ENCODE results near the gene HIVEP3.
"Not testable (repeated sequence)": the region's sequence is repeated elsewhere in the genome, so short reads cannot be mapped to it uniquely, and the experiment has no call there.

HIVEP3 gene

GRCh38 chr1:41941381-41941780, 22.7 kb upstream of the HIVEP3 start:
- Mint-ChIP-seq H3K36me3 (ENCODE audit: low read depth) (peaks cover 2% of the 10 kb centered on the region), H3K27ac (no peak overlapping the region), H3K4me1 (ENCODE audit: low read depth) (no peaks in the 10 kb centered on the region), H3K9me3 (peaks cover 10% of the 10 kb centered on the region), H3K27me3 (ENCODE audit: low read depth) (peaks cover 2% of the 10 kb centered on the region), H3K4me3 (no peak overlapping the region)
- DNase-seq (ENCODE audit: low spot score): no peak

GRCh38 chr1:41939194-41939593, 20.5 kb upstream of the HIVEP3 start:
- H3K27me3 Mint-ChIP-seq (ENCODE audit: low read depth): peaks cover 2% of the 10 kb centered on the region
- H3K36me3 Mint-ChIP-seq (ENCODE audit: low read depth): peaks cover 2% of the 10 kb centered on the region
- peaks cover 10% of the 10 kb centered on the region for H3K9me3 Mint-ChIP-seq

GRCh38 chr1:41936107-41936506, 17.4 kb upstream of the HIVEP3 start:
- no peak overlapping the region for H3K27ac Mint-ChIP-seq
- peaks cover 7% of the 10 kb centered on the region for H3K4me1 Mint-ChIP-seq (ENCODE audit: low read depth)
- peaks cover 11% of the 10 kb centered on the region for H3K27me3 Mint-ChIP-seq (ENCODE audit: low read depth)
- H3K4me3 Mint-ChIP-seq: no peak overlapping the region
- peak; percentile 17 for DNase-seq (ENCODE audit: low spot score)
- no peaks in the 10 kb centered on the region for H3K36me3 Mint-ChIP-seq (ENCODE audit: low read depth)
- H3K9me3 Mint-ChIP-seq: peaks cover 16% of the 10 kb centered on the region

More at GRCh38 chr1:41939194-41939593, 20.5 kb upstream of the HIVEP3 start:
- DNase-seq (ENCODE audit: low spot score): no peak
- peaks cover 6% of the 10 kb centered on the region for H3K4me1 Mint-ChIP-seq (ENCODE audit: low read depth)
- no peak overlapping the region for H3K27ac Mint-ChIP-seq
- H3K4me3 Mint-ChIP-seq: no peak overlapping the region

- DNase-seq (ENCODE audit: low spot score): no peak
- Mint-ChIP-seq H3K27me3 (ENCODE audit: low read depth) (peaks cover 16% of the 10 kb centered on the region), H3K4me3 (no peak overlapping the region), H3K27ac (no peak overlapping the region), H3K9me3 (peaks cover 16% of the 10 kb centered on the region), H3K4me1 (ENCODE audit: low read depth) (peaks cover 7% of the 10 kb centered on the region), H3K36me3 (ENCODE audit: low read depth) (no peaks in the 10 kb centered on the region)
These were observed 16.5 kb upstream of the HIVEP3 start for GRCh38 chr1:41935226-41935625.

GRCh38 chr1:41933106-41933505, 14.4 kb upstream of the HIVEP3 start:
- Mint-ChIP-seq H3K27ac (no peak overlapping the region), H3K36me3 (ENCODE audit: low read depth) (no peaks in the 10 kb centered on the region), H3K4me3 (no peak overlapping the region), H3K4me1 (ENCODE audit: low read depth) (peaks cover 7% of the 10 kb centered on the region), H3K9me3 (peaks cover 16% of the 10 kb centered on the region), H3K27me3 (ENCODE audit: low read depth) (peaks cover 27% of the 10 kb centered on the region)
- DNase-seq (ENCODE audit: low spot score): no peak

GRCh38 chr1:41931578-41931977, 12.9 kb upstream of the HIVEP3 start:
- H3K4me1 Mint-ChIP-seq (ENCODE audit: low read depth): peaks cover 7% of the 10 kb centered on the region
- no peak overlapping the region for H3K4me3 Mint-ChIP-seq
- peaks cover 30% of the 10 kb centered on the region for H3K27me3 Mint-ChIP-seq (ENCODE audit: low read depth)
- no peaks in the 10 kb centered on the region for H3K36me3 Mint-ChIP-seq (ENCODE audit: low read depth)
- H3K27ac Mint-ChIP-seq: no peak overlapping the region
- no peak for DNase-seq (ENCODE audit: low spot score)
- peaks cover 16% of the 10 kb centered on the region for H3K9me3 Mint-ChIP-seq

- Mint-ChIP-seq H3K27me3 (ENCODE audit: low read depth) (peaks cover 35% of the 10 kb centered on the region), H3K4me3 (no peak overlapping the region), H3K27ac (no peak overlapping the region), H3K4me1 (ENCODE audit: low read depth) (no peaks in the 10 kb centered on the region), H3K36me3 (ENCODE audit: low read depth) (no peaks in the 10 kb centered on the region), H3K9me3 (no peaks in the 10 kb centered on the region)
- no peak for DNase-seq (ENCODE audit: low spot score)
These were observed 8.4 kb upstream of the HIVEP3 start for GRCh38 chr1:41927118-41927517.

GRCh38 chr1:41925712-41926111, 7.0 kb upstream of the HIVEP3 start:
- no peak for DNase-seq (ENCODE audit: low spot score)
- Mint-ChIP-seq H3K9me3 (no peaks in the 10 kb centered on the region), H3K36me3 (ENCODE audit: low read depth) (peaks cover 2% of the 10 kb centered on the region), H3K4me3 (no peak overlapping the region), H3K4me1 (ENCODE audit: low read depth) (peaks cover 3% of the 10 kb centered on the region), H3K27me3 (ENCODE audit: low read depth) (peaks cover 33% of the 10 kb centered on the region), H3K27ac (no peak overlapping the region)

- peaks cover 11% of the 10 kb centered on the region for H3K4me1 Mint-ChIP-seq (ENCODE audit: low read depth)
- peaks cover 28% of the 10 kb centered on the region for H3K27me3 Mint-ChIP-seq (ENCODE audit: low read depth)
- no peak overlapping the region for H3K27ac Mint-ChIP-seq
These were observed 6.2 kb upstream of the HIVEP3 start for GRCh38 chr1:41924911-41925310.

GRCh38 chr1:41921271-41921670, 2.5 kb upstream of the HIVEP3 start:
- not testable (repeated sequence) for H3K27ac Mint-ChIP-seq; H3K9me3 Mint-ChIP-seq; H3K36me3 Mint-ChIP-seq (ENCODE audit: low read depth); H3K4me3 Mint-ChIP-seq; DNase-seq (ENCODE audit: low spot score)
- H3K4me1 Mint-ChIP-seq (ENCODE audit: low read depth): peaks cover 43% of the 10 kb centered on the region
- H3K27me3 Mint-ChIP-seq (ENCODE audit: low read depth): peaks cover 16% of the 10 kb centered on the region

More at GRCh38 chr1:41924911-41925310, 6.2 kb upstream of the HIVEP3 start:
- DNase-seq (ENCODE audit: low spot score): no peak
- no peak overlapping the region for H3K4me3 Mint-ChIP-seq
- H3K9me3 Mint-ChIP-seq: no peaks in the 10 kb centered on the region
- H3K36me3 Mint-ChIP-seq (ENCODE audit: low read depth): peaks cover 2% of the 10 kb centered on the region

- no peak for DNase-seq (ENCODE audit: low spot score)
- Mint-ChIP-seq H3K9me3 (no peaks in the 10 kb centered on the region), H3K36me3 (ENCODE audit: low read depth) (peaks cover 2% of the 10 kb centered on the region), H3K27me3 (ENCODE audit: low read depth) (peaks cover 14% of the 10 kb centered on the region), H3K4me1 (ENCODE audit: low read depth) (peaks cover 49% of the 10 kb centered on the region), H3K4me3 (peak overlapping the region; percentile 96), H3K27ac (no peak overlapping the region)
These were observed 1.9 kb upstream of the HIVEP3 start for GRCh38 chr1:41920658-41921057.

GRCh38 chr1:41919764-41920397, 1.2 kb upstream of the HIVEP3 start:
- H3K27me3 Mint-ChIP-seq (ENCODE audit: low read depth): peaks cover 14% of the 10 kb centered on the region
- peak; percentile 88 for DNase-seq (ENCODE audit: low spot score)

GRCh38 chr1:41919131-41919530, 409 bp upstream of the HIVEP3 start:
- peaks cover 61% of the 10 kb centered on the region for H3K4me1 Mint-ChIP-seq (ENCODE audit: low read depth)
- H3K36me3 Mint-ChIP-seq (ENCODE audit: low read depth): peaks cover 8% of the 10 kb centered on the region
- no peak for DNase-seq (ENCODE audit: low spot score)
- H3K4me3 Mint-ChIP-seq: peak overlapping the region; percentile 96
- peak overlapping the region; percentile 98 for H3K27ac Mint-ChIP-seq
- H3K27me3 Mint-ChIP-seq (ENCODE audit: low read depth): peaks cover 14% of the 10 kb centered on the region
- H3K9me3 Mint-ChIP-seq: peaks cover 4% of the 10 kb centered on the region

More at GRCh38 chr1:41919764-41920397, 1.2 kb upstream of the HIVEP3 start:
- peaks cover 55% of the 10 kb centered on the region for H3K4me1 Mint-ChIP-seq (ENCODE audit: low read depth)
- no peaks in the 10 kb centered on the region for H3K9me3 Mint-ChIP-seq
- H3K36me3 Mint-ChIP-seq (ENCODE audit: low read depth): peaks cover 7% of the 10 kb centered on the region
- H3K27ac Mint-ChIP-seq: peak overlapping the region; percentile 98
- H3K4me3 Mint-ChIP-seq: peak overlapping the region; percentile 96

GRCh38 chr1:41917835-41918449, 780 bp downstream of the HIVEP3 start:
- peak; percentile 39 for DNase-seq (ENCODE audit: low spot score)
- peaks cover 13% of the 10 kb centered on the region for H3K36me3 Mint-ChIP-seq (ENCODE audit: low read depth)
- H3K4me3 Mint-ChIP-seq: peak overlapping the region; percentile 82
- H3K27ac Mint-ChIP-seq: peak overlapping the region; percentile 80
- peaks cover 71% of the 10 kb centered on the region for H3K4me1 Mint-ChIP-seq (ENCODE audit: low read depth)
- peaks cover 8% of the 10 kb centered on the region for H3K9me3 Mint-ChIP-seq
- H3K27me3 Mint-ChIP-seq (ENCODE audit: low read depth): peaks cover 14% of the 10 kb centered on the region

Data from T-helper 2 cell treated with Interferon-gamma antibody and Interleukin-4, amounts not matched to agents 5 μg/mL and 100 μg/mL, for 36 hours (primary cell).